Left ventricle myocardium inferior (tissue), 1 donor: ENCODE measurements around the gene EPHB1. TPM values are rescaled to one million over a fixed set of nuclear protein-coding genes. Genes with fewer than 3 reads are reported as not detected.

ENCODE experiments used
- DNase-seq: peaks from one replicate; pipeline ENCODE4 v3.0.0-alpha.2; 2020
- H3K27ac ChIP-seq: fragments of 200-600 bp; replicated peaks from 2 replicates; pipeline ENCODE4 v1.8.0; 2021
- H3K27me3 ChIP-seq: fragments of 200-600 bp; 2 replicates; pipeline ENCODE4 v1.8.0; 2021; ENCODE audit warnings: low read depth
- H3K36me3 ChIP-seq: fragments of 200-600 bp; 2 replicates; pipeline ENCODE4 v1.8.0; 2021
- H3K4me1 ChIP-seq: fragments of 200-600 bp; 2 replicates; pipeline ENCODE4 v1.8.0; 2021
- H3K4me3 ChIP-seq: fragments of 200-600 bp; 2 replicates; pipeline ENCODE4 v1.8.0; 2021; ENCODE audit warnings: mild to moderate bottlenecking, moderate library complexity
- H3K9me3 ChIP-seq: fragments of 200-600 bp; replicated peaks from 2 replicates; pipeline ENCODE4 v1.8.0; 2021
- CTCF ChIP-seq: fragments of 200-600 bp; IDR thresholded peaks from 2 replicates; pipeline ENCODE4 v1.8.0; 2021; ENCODE audit warnings: antibody characterized with exemption, mild to moderate bottlenecking, borderline replicate concordance
- intact Hi-C: fragments of 100-400 bp; cut with micrococcal nuclease; formaldehyde crosslinking; loops from one replicate; pipeline ENCODE4 v1.11.0; 2022
- total RNA-seq: library from RNA; stranded (reverse); fragmentation: NEBNext Ultra II Directional; extraction: Animal tissue kit (Norgen Biotek cat#: 25700); gene quantifications from one replicate; pipeline ENCODE4 v1.2.1, GENCODE V29; 2021
- donor health status: DM: no; HTN: yes; CAD: no; lungs with severe emphysema.

EPHB1 gene
- total RNA-seq, 1 donor from 2014 or later: 1.3 TPM

DNA sequence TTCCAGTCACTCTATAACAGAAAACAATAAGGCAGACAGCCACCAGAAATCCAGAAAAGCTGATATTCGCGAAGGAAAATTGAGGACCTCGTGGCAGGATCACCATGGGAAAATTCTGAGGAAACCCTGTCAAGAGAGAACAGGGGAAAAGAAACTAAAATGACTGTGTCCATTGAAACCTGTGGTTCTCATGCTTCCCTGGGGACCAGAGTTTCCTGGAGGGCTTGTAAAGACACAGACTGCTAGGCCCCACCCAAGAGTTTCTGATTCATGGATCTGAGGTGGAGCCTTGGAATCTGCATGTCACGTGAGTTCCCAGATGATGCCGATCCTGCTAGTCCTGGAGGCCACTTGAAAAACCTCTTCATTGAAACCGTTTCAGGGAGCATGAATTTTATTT is 420.5 kb downstream of the EPHB1 start:
- intact Hi-C loops: no loop called here
- Histone ChIP-seq H3K27me3 (no peaks in the 10 kb centered on the region), H3K36me3 (no peaks in the 10 kb centered on the region), H3K27ac (no peak overlapping the region), H3K4me3 (no peak overlapping the region), H3K9me3 (no peaks in the 10 kb centered on the region), H3K4me1 (peaks cover 4% of the 10 kb centered on the region)
- DNase-seq: no peak
- no peak for TF ChIP-seq CTCF

- Histone ChIP-seq H3K4me3 (no peak overlapping the region), H3K36me3 (no peaks in the 10 kb centered on the region), H3K4me1 (peaks cover 4% of the 10 kb centered on the region), H3K27ac (no peak overlapping the region), H3K27me3 (no peaks in the 10 kb centered on the region), H3K9me3 (no peaks in the 10 kb centered on the region)
- no peak for DNase-seq
- TF ChIP-seq CTCF: no peak
- intact Hi-C loops: no loop called here
Measured at GRCh38 chr3:135216659-135217058, 421.6 kb downstream of the EPHB1 start.

GRCh38 chr3:135217730-135218129 is 422.7 kb downstream of the EPHB1 start:
- no peak for DNase-seq
- no peaks in the 10 kb centered on the region for H3K27me3 ChIP-seq
- H3K9me3 ChIP-seq: no peaks in the 10 kb centered on the region
- H3K27ac ChIP-seq: no peak overlapping the region
- no peak overlapping the region for H3K4me3 ChIP-seq
- H3K36me3 ChIP-seq: no peaks in the 10 kb centered on the region
- TF ChIP-seq CTCF: no peak
- intact Hi-C loops: no loop called here
- H3K4me1 ChIP-seq: peaks cover 4% of the 10 kb centered on the region

GRCh38 chr3:135218304-135218703 is 423.2 kb downstream of the EPHB1 start:
- Histone ChIP-seq H3K36me3 (no peaks in the 10 kb centered on the region), H3K27ac (no peak overlapping the region), H3K4me1 (peaks cover 4% of the 10 kb centered on the region), H3K4me3 (no peak overlapping the region), H3K9me3 (no peaks in the 10 kb centered on the region), H3K27me3 (no peaks in the 10 kb centered on the region)
- intact Hi-C loops: no loop called here
- no peak for TF ChIP-seq CTCF
- no peak for DNase-seq

GRCh38 chr3:135218782-135219181 is 423.7 kb downstream of the EPHB1 start:
- Histone ChIP-seq H3K36me3 (no peaks in the 10 kb centered on the region), H3K4me1 (peaks cover 4% of the 10 kb centered on the region), H3K27ac (no peak overlapping the region), H3K27me3 (no peaks in the 10 kb centered on the region), H3K4me3 (no peak overlapping the region), H3K9me3 (no peaks in the 10 kb centered on the region)
- no peak for DNase-seq
- TF ChIP-seq CTCF: no peak
- intact Hi-C loops: no loop called here
